GOT3 (cell line): Measurements from ENCODE around the gene SYCN.
"Not testable (repeated sequence)": the region's sequence is repeated elsewhere in the genome, so short reads cannot be mapped to it uniquely, and the experiment has no call there.

Experiments
- DNase-seq: peaks from one replicate; lab custom pipeline; 2025; ENCODE audit warnings: mixed read lengths; lab: John Stamatoyannopoulos, UW

SYCN gene

GRCh38 chr19:39203372-39204341 lies at the start of gene SYCN:
SYCN (minus strand) TSS chr19:39204263; CDS start chr19:39204254, 9 bp downstream.
- DNase-seq = no peak

GRCh38 chr19:39253374-39254149 lies 49.5 kb upstream of the SYCN start:
- DNase-seq = no peak

GRCh38 chr19:39252458-39252857 lies 48.4 kb upstream of the SYCN start:
- no peak for DNase-seq

GRCh38 chr19:39251846-39252245 lies 47.8 kb upstream of the SYCN start:
- no peak for DNase-seq

DNA sequence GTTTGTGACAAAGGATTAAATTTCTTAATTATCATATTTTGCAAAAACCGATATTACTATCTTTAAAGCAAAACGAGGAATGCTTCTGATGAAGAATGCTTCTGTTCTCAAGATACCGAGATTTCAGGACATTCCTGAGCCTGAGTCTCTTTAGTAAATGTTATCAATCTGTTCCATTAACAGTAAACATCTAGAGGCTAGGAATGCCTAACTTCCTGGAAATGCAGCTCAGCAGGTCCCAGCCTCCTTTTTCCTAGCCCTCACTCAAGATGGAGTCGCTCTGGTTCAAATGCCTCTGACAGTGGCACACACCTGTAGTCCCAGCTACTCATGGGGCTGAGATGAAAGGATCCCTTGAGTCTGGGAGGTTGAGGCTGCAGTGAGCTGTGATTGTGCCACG lies 47.0 kb upstream of the SYCN start:
- no peak for DNase-seq

DNA sequence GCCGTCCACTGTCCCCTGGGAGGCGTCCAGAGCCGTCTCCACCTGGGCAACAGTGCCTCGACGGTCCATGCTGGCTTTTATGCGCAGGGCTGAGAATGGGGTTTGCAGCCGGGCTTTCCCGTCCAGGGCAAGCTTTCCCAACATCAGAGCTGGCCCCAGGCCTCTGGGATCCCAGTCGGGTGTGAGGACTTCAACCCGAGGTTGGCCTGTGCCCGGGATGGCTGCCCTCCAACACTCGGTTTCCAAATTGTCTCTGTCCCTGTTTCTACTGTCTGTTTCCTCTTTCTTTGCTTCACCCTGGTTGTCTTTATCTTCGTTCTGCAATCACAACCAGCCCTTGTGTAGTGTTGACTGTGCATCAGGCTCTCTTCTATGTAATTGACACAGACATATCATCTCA lies 44.7 kb upstream of the SYCN start, which contains the start of gene IFNL4:
Gene IFNL4, minus strand, starts transcription at position 51 of the 400 bp plus-strand sequence.
- DNase-seq = no peak

DNA sequence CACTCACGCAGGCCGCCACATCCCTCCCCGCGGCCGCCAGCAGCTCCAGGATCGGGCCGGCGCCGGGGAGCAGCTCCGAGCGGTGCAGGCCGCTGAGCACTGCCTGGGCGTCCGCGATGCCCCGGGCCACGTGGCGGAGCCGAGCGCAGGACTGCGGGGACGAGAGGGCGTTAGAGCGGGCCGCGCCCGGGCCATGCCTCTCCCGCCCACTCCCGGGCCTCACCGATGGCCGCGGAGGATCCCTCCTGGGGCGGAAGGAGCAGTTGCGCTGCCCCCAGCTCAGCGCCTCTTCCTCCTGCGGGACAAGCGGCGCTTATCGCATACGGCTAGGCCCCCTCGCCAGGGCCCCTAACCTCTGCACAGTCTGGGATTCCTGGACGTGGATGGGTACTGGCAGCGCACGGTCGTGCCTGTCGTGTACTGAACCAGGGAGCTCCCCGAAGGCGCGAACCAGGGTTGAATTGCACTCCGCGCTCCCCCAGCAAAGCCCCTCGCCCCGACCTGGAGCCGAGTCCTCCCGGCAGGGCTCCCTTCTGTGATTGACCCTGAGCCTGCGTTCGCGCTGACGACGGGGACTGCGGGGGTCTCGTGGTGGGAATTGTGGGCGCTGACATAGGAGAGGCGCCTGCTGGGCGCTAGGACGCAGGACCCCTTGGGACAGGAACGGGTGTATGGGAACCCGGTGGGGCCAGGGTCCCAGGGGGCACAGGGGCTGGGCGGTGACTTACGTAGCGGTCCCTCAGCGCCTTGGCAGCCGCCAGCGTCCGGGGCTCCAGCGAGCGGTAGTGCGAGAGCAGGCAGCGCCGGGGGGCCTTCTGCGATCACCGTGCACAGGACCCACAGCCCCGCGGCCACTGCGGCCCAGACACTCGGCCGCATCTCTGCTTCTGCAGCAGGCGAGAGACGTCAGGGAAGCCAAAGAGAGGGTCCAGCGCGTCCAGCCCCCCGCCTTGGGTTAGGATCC lies 43.9 kb upstream of the SYCN start:
- no peak for DNase-seq

DNA sequence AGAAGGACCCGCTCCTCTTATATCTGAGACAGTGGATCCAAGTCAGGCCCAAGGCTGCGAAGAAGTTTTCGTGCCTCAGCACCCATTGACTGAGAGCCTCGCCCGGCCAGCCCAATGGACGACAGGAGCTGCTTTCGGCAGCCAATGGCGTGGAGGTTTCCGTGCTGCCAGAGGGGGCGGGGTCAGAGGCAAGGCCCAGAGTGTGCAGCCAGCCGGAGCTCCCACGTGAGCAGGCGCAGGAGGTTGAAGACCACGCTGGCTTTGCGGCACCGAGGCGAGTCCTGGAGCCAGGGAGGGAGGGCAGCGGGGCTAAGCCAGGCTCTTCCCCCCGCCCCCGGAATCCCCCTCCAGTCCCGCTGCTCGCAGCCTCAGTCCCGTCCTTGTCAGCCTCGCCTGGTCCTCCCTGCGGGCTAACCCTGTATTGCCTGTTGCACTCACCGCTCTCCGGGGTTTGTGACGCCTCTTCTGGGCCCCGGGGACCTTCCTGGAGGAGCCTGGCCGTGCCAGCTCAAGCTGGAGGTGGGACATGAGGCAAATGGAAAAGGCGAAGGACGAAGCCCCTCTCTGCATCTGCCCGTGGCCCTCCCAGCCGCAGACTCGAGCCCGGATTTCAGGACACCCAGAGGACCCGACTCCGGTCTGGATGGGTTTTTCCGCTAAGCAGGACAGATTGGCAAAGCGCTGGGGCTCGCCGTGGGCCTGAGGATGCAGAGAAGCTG lies 43.0 kb upstream of the SYCN start:
- no peak for DNase-seq

- not testable (repeated sequence) for DNase-seq
These were observed 41.1 kb upstream of the SYCN start for GRCh38 chr19:39245166-39245565.

DNA sequence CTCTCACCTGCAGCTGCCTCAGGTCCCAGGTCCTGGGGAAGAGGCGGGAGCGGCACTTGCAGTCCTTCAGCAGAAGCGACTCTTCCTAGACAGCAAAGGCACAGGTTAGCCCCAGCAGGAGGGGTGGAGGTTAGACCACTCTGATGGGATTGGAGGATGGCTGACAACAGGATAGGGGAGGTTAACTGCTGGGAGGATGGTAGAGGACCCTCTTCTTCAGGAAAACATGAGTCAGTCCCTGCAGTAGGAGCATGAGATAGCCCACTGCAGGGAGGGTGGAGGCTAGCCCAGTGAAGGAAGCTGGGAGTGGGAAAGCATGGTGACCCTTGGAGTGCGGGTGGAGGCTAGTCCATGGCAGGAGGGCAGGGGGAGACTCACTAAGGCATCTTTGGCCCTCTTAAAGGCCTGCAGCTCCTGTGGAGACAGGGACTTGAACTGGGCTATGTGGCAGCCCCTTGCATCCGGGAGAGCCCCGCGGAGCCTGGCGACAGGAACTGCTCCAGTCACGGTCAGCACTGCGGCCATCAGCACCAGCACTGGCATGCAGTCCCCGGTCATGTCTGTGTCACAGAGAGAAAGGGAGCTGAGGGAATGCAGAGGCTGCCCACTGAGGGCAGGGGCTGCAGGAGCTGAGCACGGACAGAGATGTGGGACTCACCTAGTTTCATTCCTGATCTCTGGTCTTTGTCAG lies 40.5 kb upstream of the SYCN start, which contains the start of gene IFNL3:
Gene IFNL3, minus strand, starts transcription at position 597 of the 691 bp plus-strand sequence. Its CDS starts 39 bp downstream, at position 558.
- DNase-seq = not testable (repeated sequence)

- not testable (repeated sequence) for DNase-seq
These were observed 39.7 kb upstream of the SYCN start for GRCh38 chr19:39243741-39244140.

- no peak for DNase-seq
These were observed 36.4 kb upstream of the SYCN start for GRCh38 chr19:39240421-39240820.

- no peak for DNase-seq
These were observed 34.9 kb upstream of the SYCN start for GRCh38 chr19:39238944-39239343.

DNA sequence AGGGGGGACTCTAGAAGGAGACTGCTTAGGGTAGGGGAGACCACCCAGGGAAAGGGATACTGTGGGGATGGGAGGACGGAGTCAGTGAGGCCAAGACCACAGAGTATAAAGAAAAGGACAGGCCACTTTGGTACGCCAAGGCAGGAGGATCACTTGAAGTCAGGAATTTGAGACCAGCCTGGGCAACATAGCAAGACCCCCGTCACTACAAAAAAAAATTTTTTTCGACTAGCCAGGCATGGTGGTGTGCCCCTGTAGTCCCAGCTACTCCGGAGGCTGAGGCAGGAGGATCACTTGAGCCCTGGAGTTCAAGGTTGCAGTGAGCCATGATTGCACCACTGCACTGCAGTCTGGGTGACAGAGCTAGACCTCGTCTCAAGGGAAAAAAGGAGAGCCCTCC lies 34.1 kb upstream of the SYCN start:
- DNase-seq = no peak

DNA sequence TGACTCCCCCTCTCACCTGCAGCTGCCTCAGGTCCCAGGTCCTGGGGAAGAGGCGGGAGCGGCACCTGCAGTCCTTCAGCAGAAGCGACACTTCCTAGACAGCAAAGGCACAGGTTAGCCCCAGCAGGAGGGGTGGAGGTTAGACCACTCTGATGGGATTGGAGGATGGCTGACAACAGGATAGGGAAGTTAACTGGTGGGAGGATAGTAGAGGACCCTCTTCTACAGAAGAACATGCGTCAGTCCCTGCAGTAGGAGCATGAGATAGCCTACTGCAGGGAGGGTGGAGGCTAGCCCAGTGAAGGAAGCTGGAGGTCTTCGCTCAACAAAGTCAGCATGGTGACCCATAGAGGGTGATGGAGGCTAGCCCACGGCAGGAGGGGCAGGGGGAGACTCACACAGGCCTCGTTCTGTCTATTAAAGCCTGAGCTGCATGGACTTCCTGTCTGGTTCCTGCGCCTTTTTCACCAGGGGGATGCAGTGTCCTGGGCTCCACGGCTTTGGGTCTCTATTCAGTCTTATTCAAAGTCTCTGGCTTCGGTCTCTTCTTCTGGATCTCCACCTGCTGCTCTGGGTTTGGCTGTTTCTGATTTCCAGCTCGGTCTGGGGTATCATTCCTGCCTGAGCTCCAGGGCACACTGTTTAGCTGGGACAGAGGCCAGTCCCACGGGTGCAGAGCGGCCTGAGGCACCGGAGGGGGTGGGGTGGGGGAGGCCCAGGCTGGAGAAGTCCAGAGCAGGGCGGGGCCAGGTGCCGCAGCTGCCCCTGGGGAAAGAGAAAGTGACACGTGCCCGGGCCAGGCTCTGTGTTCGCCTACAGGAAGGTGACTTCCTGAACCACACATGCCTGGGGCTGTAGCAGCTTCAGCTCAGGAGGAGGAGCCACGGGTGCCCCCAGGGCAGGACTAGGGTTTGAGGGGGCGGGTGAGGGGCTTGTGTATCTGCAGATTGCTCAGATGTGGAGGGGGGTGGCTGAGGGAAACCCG lies 33.4 kb upstream of the SYCN start:
- no peak for DNase-seq

GRCh38 chr19:39236527-39236926 lies 32.5 kb upstream of the SYCN start:
- no peak for DNase-seq

DNA sequence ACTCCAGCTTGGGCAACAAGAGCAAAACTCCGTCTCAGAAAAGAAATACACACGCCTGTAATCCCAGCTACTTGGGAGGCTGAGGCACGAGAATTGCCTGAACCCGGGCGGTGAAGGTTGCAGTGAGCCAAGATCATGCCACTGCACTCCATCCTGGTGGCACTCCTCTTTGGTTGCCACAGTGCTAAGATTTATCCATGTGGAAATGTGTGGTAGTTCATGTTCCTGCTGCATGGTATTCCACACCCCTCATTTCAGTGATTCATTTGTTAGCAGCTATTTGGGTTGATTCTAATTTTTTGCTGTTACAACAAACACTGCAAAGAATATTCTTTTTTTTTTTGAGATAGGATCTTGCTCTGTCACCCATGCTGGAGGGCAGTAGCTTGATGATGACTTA lies 28.6 kb upstream of the SYCN start:
- no peak for DNase-seq

DNA sequence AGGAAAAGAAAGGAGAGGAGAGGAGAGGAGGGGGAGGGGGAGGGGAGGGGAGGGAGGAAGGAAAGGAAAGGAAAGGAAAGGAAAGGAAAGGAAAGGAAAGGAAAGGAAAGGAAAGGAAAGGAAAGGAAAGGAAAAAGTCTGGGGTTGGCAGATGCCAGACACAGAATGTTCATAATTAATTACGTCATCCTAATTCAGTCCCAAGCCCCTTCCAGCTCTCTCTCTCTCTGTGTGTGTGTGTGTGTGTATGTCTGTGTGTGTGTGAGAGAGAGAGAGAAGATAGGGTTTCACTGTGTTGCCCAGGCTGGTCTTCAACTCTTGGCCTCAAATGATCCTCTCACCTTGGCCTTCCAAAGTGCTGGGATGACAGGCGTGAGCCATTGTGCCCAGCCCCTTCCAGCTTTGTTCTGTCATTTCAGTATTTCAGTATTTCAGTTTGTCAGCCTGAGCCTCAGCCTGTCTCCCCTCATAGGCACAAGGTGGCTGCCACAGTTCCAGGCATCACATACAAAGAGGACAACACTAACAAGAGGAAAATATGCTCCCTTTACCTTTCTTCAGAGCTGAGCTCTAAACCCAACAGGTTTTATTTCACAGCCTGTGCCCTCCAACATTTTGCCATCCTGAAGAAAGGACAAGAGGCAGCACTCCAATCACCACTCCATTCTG lies 26.2 kb upstream of the SYCN start:
- DNase-seq = no peak
